HuH-7 (cell line): Measurements from ENCODE around the gene WDR70.
"Not testable (repeated sequence)": the region's sequence is repeated elsewhere in the genome, so short reads cannot be mapped to it uniquely, and the experiment has no call there.

ENCODE experiments used
- DNase-seq: peaks from one replicate; pipeline ENCODE4 v3.0.0; 2011; ENCODE audit warnings: low spot score

WDR70 gene

GRCh38 chr5:37517686-37518085 lies 138.6 kb downstream of the WDR70 start:
- no peak for DNase-seq

GRCh38 chr5:37518356-37518755 lies 139.2 kb downstream of the WDR70 start:
- not testable (repeated sequence) for DNase-seq

GRCh38 chr5:37519304-37519703 lies 140.2 kb downstream of the WDR70 start:
- no peak for DNase-seq

GRCh38 chr5:37519807-37520206 lies 140.7 kb downstream of the WDR70 start:
- DNase-seq: no peak

GRCh38 chr5:37520811-37521210 lies 141.7 kb downstream of the WDR70 start:
- no peak for DNase-seq

GRCh38 chr5:37532976-37533740 lies 154.0 kb downstream of the WDR70 start:
- no peak for DNase-seq

- no peak for DNase-seq
These were observed 154.7 kb downstream of the WDR70 start for GRCh38 chr5:37533851-37534250.

- no peak for DNase-seq
These were observed 160.3 kb downstream of the WDR70 start for GRCh38 chr5:37539459-37539858.

GRCh38 chr5:37543216-37543615 lies 164.1 kb downstream of the WDR70 start:
- DNase-seq: no peak

GRCh38 chr5:37549411-37549810 lies 170.3 kb downstream of the WDR70 start:
- DNase-seq: no peak

GRCh38 chr5:37552161-37552560 lies 173.0 kb downstream of the WDR70 start:
- no peak for DNase-seq

GRCh38 chr5:37552770-37553719 lies 173.9 kb downstream of the WDR70 start:
- peak; percentile 32 for DNase-seq

- DNase-seq: no peak
These were observed 174.7 kb downstream of the WDR70 start for GRCh38 chr5:37553720-37554404.

GRCh38 chr5:37554405-37554739 lies 175.3 kb downstream of the WDR70 start:
- no peak for DNase-seq

GRCh38 chr5:37554938-37555337 lies 175.8 kb downstream of the WDR70 start:
- DNase-seq: peak; percentile 45

GRCh38 chr5:37557734-37558293 lies 178.7 kb downstream of the WDR70 start:
- DNase-seq: no peak

- no peak for DNase-seq
These were observed 186.0 kb downstream of the WDR70 start for GRCh38 chr5:37565062-37565670.

GRCh38 chr5:37567566-37567965 lies 188.4 kb downstream of the WDR70 start:
- DNase-seq: no peak

- no peak for DNase-seq
These were observed 189.1 kb downstream of the WDR70 start for GRCh38 chr5:37568018-37568753.

- no peak for DNase-seq
These were observed 189.8 kb downstream of the WDR70 start for GRCh38 chr5:37568893-37569292.

GRCh38 chr5:37569466-37569865 lies 190.3 kb downstream of the WDR70 start:
- DNase-seq: no peak
